Measurements from ENCODE around the gene PRC1.
"Not testable (repeated sequence)": the region's sequence is repeated elsewhere in the genome, so short reads cannot be mapped to it uniquely, and the experiment has no call there.

Gene PRC1

DNA sequence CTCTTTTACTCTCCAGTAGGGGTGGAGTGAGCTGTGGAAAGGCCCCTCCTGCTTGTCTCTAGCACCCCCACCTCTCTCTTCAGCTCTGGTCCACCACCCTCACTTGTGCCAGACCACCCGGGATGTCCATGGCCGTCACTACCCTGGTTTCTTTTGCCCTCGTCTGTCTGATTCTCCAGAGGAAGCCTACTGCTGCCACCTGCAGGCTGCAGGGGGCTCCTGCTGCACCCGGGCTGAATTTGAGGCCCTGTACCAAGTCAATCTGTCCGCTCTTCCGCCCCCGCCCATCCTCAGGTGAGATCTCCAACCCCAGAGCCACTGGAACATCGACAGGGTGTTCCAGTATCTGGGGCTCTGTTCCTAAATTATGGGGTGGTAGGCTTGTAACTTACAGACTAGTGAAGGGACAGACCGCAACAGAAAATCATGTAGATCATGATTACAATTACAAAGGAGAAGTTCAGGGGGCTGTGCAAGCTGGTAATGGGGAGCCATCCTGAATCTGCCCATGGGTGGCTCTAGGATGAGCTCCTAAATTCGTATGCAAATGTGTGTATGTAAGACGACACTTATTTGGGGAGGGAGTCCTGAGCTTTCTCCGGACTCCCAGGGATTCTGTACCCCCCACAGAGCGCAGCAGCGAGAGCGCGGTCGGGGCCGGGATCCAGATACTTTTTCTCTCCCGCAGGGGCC lies 59.9 kb downstream of the PRC1 start:
- peak; percentile 90 for DNase-seq (ENCODE audit: low spot score)

GRCh38 chr15:90933301-90933700 lies 61.0 kb downstream of the PRC1 start:
- DNase-seq (ENCODE audit: low spot score) = no peak

DNA sequence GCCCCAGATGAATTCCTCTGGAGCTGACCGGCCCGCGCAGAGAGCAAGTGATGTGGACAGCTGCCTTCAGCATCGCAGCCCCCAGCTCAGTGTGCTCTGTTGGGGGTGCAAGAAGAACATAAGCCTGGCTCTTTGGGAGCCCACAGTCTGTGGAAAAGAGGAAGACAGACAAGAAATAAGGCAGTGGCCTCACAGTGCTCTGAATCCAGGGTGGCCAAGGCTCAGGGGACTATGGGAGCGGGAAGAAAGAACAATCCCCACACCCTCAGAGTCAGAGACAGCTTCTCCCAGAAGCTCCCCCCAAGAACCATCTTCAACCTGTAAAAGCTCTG lies 61.7 kb downstream of the PRC1 start:
- no peak for DNase-seq (ENCODE audit: low spot score)

DNA sequence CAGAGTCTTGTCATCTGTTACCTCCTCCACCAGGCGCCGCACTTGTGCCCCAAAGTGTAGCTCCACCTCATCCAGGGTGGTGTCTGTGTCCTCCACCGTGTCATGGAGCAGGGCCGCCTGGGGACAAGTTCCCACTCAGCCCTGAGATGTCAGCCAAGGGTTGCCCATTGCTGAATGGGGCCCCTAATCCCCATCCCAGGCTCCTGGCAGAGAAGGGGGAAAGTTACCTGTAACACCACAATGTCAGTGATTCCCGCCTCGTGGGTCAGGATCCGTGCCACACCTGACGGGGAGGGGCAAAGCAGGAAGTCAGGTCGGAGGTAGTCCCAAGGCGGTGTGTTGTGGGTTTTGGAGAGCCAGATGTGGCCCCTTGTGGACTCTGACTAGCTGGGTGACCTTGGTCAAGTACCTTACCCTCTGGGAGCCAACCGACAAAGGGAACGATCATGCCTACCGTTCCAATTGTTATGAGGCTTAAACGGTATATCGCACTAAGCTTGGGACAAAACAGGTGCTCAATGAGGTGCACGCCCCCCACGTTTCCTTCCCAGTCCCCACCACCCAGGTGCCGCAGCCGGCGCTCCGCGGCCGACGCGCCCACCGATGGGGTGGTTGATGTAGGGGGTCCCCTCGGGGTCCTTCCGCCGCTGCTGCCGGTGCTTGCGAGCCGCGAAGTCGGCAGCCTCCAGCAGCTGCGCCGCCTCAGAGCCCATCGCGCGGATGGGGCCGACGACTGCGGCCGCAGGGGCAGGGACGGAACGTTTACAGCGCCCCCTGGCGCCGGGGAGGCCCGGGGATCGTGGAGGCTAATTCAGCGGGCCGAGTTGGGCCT lies 62.3 kb downstream of the PRC1 start, which contains the start of gene HDDC3:
Gene HDDC3, minus strand, starts transcription at position 722 of the 832 bp plus-strand sequence. Its CDS starts 9 bp downstream, at position 713.
- peak; percentile 92 for DNase-seq (ENCODE audit: low spot score)

GRCh38 chr15:90931575-90931827 lies 62.8 kb downstream of the PRC1 start:
- no peak for DNase-seq (ENCODE audit: low spot score)

DNA sequence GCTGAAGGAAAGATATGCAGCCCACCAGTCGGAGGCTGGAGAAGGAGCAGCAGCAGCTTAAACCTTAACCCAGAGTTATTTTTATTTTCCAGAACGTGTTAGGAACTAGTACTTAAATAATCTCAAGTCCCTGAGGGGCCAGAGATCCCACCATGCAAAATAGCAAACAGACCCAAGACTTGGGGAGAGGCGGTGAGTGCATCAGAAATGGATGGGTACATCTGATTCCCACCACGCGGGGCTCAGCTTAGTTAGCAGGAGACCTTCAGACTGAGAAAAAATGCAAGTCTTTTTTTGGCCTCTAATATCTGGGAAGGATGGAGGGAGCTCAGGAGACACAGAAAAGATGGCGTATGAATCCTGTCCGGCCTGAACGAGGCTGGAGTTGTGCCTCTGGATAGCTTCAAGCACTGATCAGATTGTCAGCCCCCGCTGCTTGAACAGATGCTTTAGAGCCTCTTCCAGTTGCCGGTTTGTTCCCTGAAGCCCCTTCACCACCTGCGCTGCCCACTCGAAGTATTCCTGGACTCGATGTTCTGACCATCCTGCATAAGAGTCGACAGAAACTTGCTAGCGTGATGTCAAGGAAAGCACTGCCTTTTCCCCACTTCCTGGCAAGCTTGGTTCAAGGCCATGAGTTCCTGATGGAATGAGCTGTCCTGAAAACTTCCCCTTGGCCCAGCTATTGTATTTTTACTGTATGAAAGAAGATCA lies 63.3 kb downstream of the PRC1 start:
- DNase-seq (ENCODE audit: low spot score) = peak; percentile 11

GRCh38 chr15:90929246-90930019 lies 64.9 kb downstream of the PRC1 start:
- DNase-seq (ENCODE audit: low spot score) = no peak

GRCh38 chr15:90928106-90928505 lies 66.2 kb downstream of the PRC1 start:
- DNase-seq (ENCODE audit: low spot score) = not testable (repeated sequence)

GRCh38 chr15:90926766-90927165 lies 67.6 kb downstream of the PRC1 start:
- DNase-seq (ENCODE audit: low spot score) = not testable (repeated sequence)

- no peak for DNase-seq (ENCODE audit: low spot score)
Observed at GRCh38 chr15:90924375-90924774, 70.0 kb downstream of the PRC1 start.

GRCh38 chr15:90922712-90923322 lies 71.5 kb downstream of the PRC1 start:
- DNase-seq (ENCODE audit: low spot score) = not testable (repeated sequence)

GRCh38 chr15:90921887-90922286 lies 72.4 kb downstream of the PRC1 start:
- DNase-seq (ENCODE audit: low spot score) = no peak

GRCh38 chr15:90918835-90919234 lies 75.5 kb downstream of the PRC1 start:
- no peak for DNase-seq (ENCODE audit: low spot score)

DNA sequence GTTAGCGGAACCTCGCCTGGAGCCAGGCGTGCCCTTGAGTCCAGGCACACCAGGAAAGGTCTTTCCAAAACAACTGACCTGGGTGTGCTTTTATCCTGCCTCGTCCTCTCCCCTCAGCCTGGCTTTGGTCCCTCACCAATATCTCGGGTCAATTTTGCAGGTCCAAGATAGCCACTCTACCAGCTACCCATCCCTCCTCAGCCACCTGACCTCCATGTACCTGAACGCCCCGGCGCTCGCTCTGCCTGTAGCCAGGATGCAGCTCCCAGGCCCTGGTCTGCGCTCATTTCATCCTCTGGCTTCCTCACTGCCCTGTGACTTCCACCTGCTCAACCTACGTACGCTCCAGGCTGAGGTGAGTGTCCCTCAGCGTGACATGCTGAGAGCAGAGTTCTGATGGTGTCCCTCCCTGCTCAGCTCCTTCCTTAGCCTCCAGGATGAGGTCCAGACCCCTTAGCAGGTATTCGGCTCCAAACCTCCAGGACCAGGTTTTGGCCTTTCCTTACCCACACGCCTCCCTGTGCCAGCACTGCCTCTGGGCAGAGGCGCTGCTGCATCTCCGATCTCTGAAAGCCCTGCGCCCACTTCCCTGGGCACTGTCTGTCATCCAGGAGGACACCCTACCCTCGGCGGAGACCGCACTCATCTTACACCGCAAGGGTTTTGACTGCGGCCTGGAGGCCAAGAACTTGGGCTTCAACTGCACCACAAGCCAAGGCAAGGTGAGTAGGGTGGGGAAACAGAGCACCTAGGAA lies 76.1 kb downstream of the PRC1 start:
- DNase-seq (ENCODE audit: low spot score) = no peak

DNA sequence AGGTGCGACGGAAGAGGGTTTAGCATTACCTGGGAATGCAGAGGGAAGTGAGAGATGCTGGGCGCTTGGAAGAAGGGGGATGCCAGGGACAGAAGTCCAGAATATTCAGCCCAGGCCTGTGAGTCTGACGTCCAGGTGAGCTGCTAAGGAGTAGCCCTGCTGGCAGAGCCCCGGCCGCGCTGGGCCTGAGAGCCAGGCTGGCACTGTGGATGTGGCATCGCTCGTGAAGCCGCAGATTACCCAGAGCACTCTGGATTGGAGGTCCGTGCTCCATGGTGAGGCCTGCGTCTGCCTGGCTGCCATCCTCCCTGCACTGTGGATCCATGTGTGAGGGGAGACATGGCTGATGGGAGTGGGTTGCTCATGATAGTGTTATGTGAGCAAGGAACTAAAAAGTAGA lies 76.8 kb downstream of the PRC1 start:
- no peak for DNase-seq (ENCODE audit: low spot score)

DNA sequence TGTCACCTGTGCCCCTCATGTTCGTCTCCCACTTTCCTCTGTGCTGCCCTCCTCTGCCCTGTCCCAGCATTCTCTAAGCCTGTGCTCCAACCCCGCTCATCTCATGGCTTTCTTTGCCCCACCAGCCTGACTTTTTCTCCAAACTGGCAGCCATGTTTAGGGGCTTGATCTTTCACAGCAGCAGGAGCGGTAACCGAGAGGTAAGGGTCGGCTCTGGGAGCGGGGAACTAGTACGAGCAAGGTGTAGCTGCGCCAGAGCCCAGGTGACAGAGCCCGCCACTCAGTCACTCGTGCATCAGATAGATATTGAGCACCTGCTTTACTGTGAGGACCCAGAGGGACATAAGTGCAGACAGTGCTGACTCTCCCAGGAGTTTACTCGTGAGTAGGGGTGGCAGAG lies 77.9 kb downstream of the PRC1 start:
- DNase-seq (ENCODE audit: low spot score) = no peak
